GM23338 (cell line): Measurements from ENCODE around the gene RBM8A. TPM values are rescaled to one million over a fixed set of nuclear protein-coding genes. Genes with fewer than 3 reads are reported as not detected.

ENCODE experiments used
- ATAC-seq: fragments of 200-7000 bp; cut with Tn5 transposase; 3 replicates; pipeline ENCODE4 v1.9.1; 2020
- DNase-seq: peaks from one replicate; pipeline ENCODE4 v3.0.0-alpha.2; 2015; ENCODE audit warnings: low spot score
- H2AFZ ChIP-seq: fragments of 200-600 bp; sonication (generic); 2 replicates; pipeline ENCODE4 v1.8.0; 2016; ENCODE audit warnings: antibody characterized with exemption, mild to moderate bottlenecking, moderate library complexity
- H3F3A ChIP-seq: fragments of 200-600 bp; sonication (generic); replicated peaks from 2 replicates; pipeline ENCODE4 v1.8.0; 2017; ENCODE audit warnings: antibody characterized with exemption, mixed run types, low read depth
- H3K27ac ChIP-seq: fragments of 200-600 bp; sonication (generic); 2 replicates; pipeline ENCODE4 v1.6.1; 2016; ENCODE audit warnings: low read depth
- H3K27me3 ChIP-seq: fragments of 200-600 bp; sonication (generic); 2 replicates; pipeline ENCODE4 v1.8.0; 2016; ENCODE audit warnings: mild to moderate bottlenecking, mixed run types, moderate library complexity; ENCODE audit not compliant: insufficient read depth
- H3K36me3 ChIP-seq: fragments of 200-600 bp; sonication (generic); 2 replicates; pipeline ENCODE4 v1.8.0; 2016; ENCODE audit warnings: mild to moderate bottlenecking; ENCODE audit not compliant: insufficient read depth
- H3K4me1 ChIP-seq: fragments of 200-600 bp; sonication (generic); 2 replicates; pipeline ENCODE4 v1.8.0; 2016; ENCODE audit warnings: mild to moderate bottlenecking, moderate library complexity; ENCODE audit not compliant: insufficient read depth
- H3K4me2 ChIP-seq: fragments of 200-600 bp; sonication (generic); 2 replicates; pipeline ENCODE4 v1.7.1; 2017; ENCODE audit warnings: mixed run types
- H3K4me3 ChIP-seq: fragments of 200-600 bp; sonication (generic); 2 replicates; pipeline ENCODE4 v1.6.1; 2016; ENCODE audit warnings: mixed run types
- H3K79me2 ChIP-seq: fragments of 200-600 bp; sonication (generic); replicated peaks from 2 replicates; pipeline ENCODE4 v1.8.0; 2017; ENCODE audit warnings: mild to moderate bottlenecking; ENCODE audit not compliant: insufficient read depth
- H3K9me2 ChIP-seq: fragments of 200-600 bp; sonication (generic); 2 replicates; pipeline ENCODE4 v1.8.0; 2017; ENCODE audit not compliant: insufficient read depth
- H4K20me1 ChIP-seq: fragments of 200-600 bp; sonication (generic); replicated peaks from 2 replicates; pipeline ENCODE4 v1.8.0; 2017; ENCODE audit warnings: mild to moderate bottlenecking; ENCODE audit not compliant: insufficient read depth
- H3K27ac Mint-ChIP-seq: 2 replicates; pipeline ENCODE4 v1.8.0; 2020; ENCODE audit warnings: inconsistent platforms, mild to moderate bottlenecking, moderate library complexity, mixed read lengths
- H3K27me3 Mint-ChIP-seq: 3 replicates; pipeline ENCODE4 v1.8.0; 2022; ENCODE audit warnings: low read depth, mild to moderate bottlenecking, moderate library complexity, mixed read lengths, inconsistent platforms; ENCODE audit not compliant: insufficient read depth, poor library complexity
- H3K36me3 Mint-ChIP-seq: 3 replicates; pipeline ENCODE4 v1.8.0; 2021; ENCODE audit warnings: low read depth, mild to moderate bottlenecking, inconsistent platforms, moderate library complexity, mixed read lengths
- H3K4me1 Mint-ChIP-seq: 3 replicates; pipeline ENCODE4 v1.8.0; 2020; ENCODE audit warnings: mild to moderate bottlenecking, inconsistent platforms, mixed read lengths
- H3K4me3 Mint-ChIP-seq: 3 replicates; pipeline ENCODE4 v1.8.0; 2021; ENCODE audit warnings: moderate library complexity, mild to moderate bottlenecking, inconsistent platforms, mixed read lengths
- H3K9me3 Mint-ChIP-seq: 3 replicates; pipeline ENCODE4 v1.8.0; 2020; ENCODE audit warnings: moderate library complexity, mild to moderate bottlenecking, inconsistent platforms, mixed read lengths
- CREB1 ChIP-seq: fragments of 250-450 bp; sonication (Bioruptor Pico); IDR thresholded peaks from 2 replicates; pipeline ENCODE4 v1.5.0; 2020; ENCODE audit warnings: low read depth, mild to moderate bottlenecking, moderate library complexity
- CTCF ChIP-seq, 2 experiments: fragments of 200-600 bp in 1 of 2; sonication (generic) in 1 of 2; conservative IDR thresholded peaks; 2 replicates each; pipeline versions ENCODE4 v1.5.1 to v1.6.1; 2016 to 2017; ENCODE audit warnings: antibody characterized with exemption in 2 of 2, low read depth in 2 of 2, mild to moderate bottlenecking in 2 of 2, moderate library complexity in 1 of 2
- EZH2 ChIP-seq: fragments of 200-600 bp; sonication (generic); IDR thresholded peaks from one replicate; pipeline ENCODE4 v1.8.0; 2017; ENCODE audit warnings: antibody characterized with exemption, mild to moderate bottlenecking, low read depth; ENCODE audit not compliant: unreplicated experiment
- EZH2phosphoT487 ChIP-seq: fragments of 200-600 bp; sonication (generic); IDR thresholded peaks from one replicate; pipeline ENCODE4 v1.8.1; 2018; ENCODE audit warnings: antibody characterized with exemption; ENCODE audit not compliant: unreplicated experiment
- JUNB ChIP-seq: IDR thresholded peaks from one replicate; pipeline ENCODE4 v1.6.1; 2016; ENCODE audit warnings: antibody characterized with exemption; ENCODE audit not compliant: unreplicated experiment
- NANOG ChIP-seq: IDR thresholded peaks from 2 replicates; pipeline ENCODE4 v1.6.1; 2016; ENCODE audit warnings: antibody characterized with exemption, borderline replicate concordance
- POLR2AphosphoS5 ChIP-seq: IDR thresholded peaks from 2 replicates; pipeline ENCODE4 v1.6.1; 2016; ENCODE audit warnings: antibody characterized with exemption, low read depth
- STAT1 ChIP-seq: IDR thresholded peaks from one replicate; pipeline ENCODE4 v1.6.1; 2016; ENCODE audit warnings: antibody characterized with exemption; ENCODE audit not compliant: unreplicated experiment
- ZNF114 ChIP-seq: fragments of 250-450 bp; sonication (Bioruptor Pico); IDR thresholded peaks from 2 replicates; pipeline ENCODE4 v1.5.0; 2020; ENCODE audit warnings: mild to moderate bottlenecking, moderate library complexity
- ZNF331 ChIP-seq: fragments of 250-450 bp; sonication (Bioruptor Pico); IDR thresholded peaks from 2 replicates; pipeline ENCODE4 v1.5.0; 2020; ENCODE audit warnings: low read depth, mild to moderate bottlenecking, moderate library complexity
- polyA plus RNA-seq: library from polyadenylated mRNA; unstranded; fragments of >200 nt; fragmentation: Nextera tagmentation; extraction: Ambion mirVana; gene quantifications from 2 replicates; pipeline ENCODE4 v1.2.1, GENCODE V29; 2016
- total RNA-seq: library from RNA; depleted of rRNA; stranded (reverse); fragments of >200 nt; shearing (Covaris generic); gene quantifications from 2 replicates; pipeline ENCODE4 v1.2.3, GENCODE V29; 2014

Gene RBM8A
- total and polyA plus RNA-seq, 2 experiments from 2014 or later: 170 to 312 TPM

DNA sequence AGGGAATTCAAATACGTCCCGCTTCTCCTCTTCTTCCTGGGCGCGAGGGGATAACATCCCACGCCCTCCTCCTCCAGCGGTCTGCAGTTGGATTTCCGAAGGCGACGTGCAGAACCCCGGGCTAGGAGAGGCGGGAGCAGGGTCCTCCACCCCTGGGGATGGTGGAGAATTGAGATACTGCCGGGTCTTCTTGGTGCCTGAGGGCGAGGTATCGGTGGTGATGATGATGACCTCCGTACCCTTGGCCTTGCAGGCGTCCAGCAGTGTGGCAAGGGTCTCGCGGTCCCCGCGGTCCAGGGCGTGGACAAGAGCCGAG lies 33.8 kb upstream of the RBM8A start:
- Mint-ChIP-seq H3K27me3 (peaks cover 72% of the 10 kb centered on the region), H3K27ac (no peak overlapping the region), H3K4me1 (peaks cover 33% of the 10 kb centered on the region), H3K4me3 (peak overlapping the region; percentile 95), H3K36me3 (no peaks in the 10 kb centered on the region; the same call in 2 of the 3 replicates), H3K9me3 (peaks cover 2% of the 10 kb centered on the region; the same call in 2 of the 3 replicates)
- Histone ChIP-seq H3K36me3 (no peaks in the 10 kb centered on the region), H3K79me2 (no peaks in the 10 kb centered on the region), H3K4me3 (peak overlapping the region; percentile 90), H3K4me2 (peak overlapping the region; percentile 93), H2AFZ (peak overlapping the region; percentile 93), H3K27me3 (peaks cover 74% of the 10 kb centered on the region), H4K20me1 (no peaks in the 10 kb centered on the region), H3K4me1 (peaks cover 33% of the 10 kb centered on the region), H3F3A (peaks cover 4% of the 10 kb centered on the region; the same call in 1 of the 2 replicates), H3K27ac (no peak overlapping the region), H3K9me2 (no peaks in the 10 kb centered on the region)
- TF ChIP-seq NANOG (no peak), STAT1 (no peak), ZNF114 (CRISPR knock-in tag) (no peak), EZH2 (no peak), CREB1 (CRISPR knock-in tag) (no peak)
- DNase-seq (peak; percentile 30), ATAC-seq (no peak)

DNA sequence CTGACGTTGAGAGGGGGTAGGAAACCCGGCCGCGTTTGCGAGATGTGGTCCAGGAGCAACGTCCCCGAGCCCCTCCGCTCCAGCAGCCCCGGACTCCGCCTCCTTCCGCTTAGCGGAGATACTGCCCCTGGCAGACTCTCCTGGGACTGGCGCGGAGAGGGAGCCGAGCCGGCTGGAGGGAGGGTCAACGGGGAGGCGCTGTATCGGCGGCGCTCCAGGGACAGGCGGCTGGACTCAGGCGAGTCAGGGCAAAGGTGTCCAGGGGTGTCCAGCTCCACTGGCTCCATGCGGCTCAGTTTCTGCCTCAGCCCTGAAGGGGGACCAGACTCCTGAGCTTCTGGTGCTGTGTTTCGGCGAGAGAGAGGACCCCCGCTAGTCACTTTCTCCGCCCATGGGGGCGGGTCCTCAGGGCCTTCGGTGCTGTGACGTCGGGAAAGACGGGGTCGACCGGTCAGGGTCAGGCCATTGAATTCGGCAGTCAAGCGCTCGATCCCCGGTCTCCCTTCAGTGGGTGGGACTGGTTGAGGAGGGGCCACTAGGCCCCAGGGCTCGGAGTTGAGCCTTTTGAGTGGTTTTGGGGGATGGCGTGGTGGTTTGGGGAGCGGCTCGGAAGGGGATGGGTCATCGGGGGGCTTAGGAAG lies 33.3 kb upstream of the RBM8A start:
- Histone ChIP-seq H3K36me3 (no peaks in the 10 kb centered on the region), H3K27ac (no peak overlapping the region), H3K27me3 (peaks cover 77% of the 10 kb centered on the region), H4K20me1 (no peaks in the 10 kb centered on the region), H3F3A (peaks cover 4% of the 10 kb centered on the region; the same call in 1 of the 2 replicates), H2AFZ (peak overlapping the region; percentile 93), H3K4me1 (peaks cover 32% of the 10 kb centered on the region), H3K4me3 (peak overlapping the region; percentile 90), H3K79me2 (no peaks in the 10 kb centered on the region), H3K4me2 (peak overlapping the region; percentile 93), H3K9me2 (no peaks in the 10 kb centered on the region)
- Mint-ChIP-seq H3K27ac (no peak overlapping the region), H3K36me3 (no peaks in the 10 kb centered on the region; the same call in 2 of the 3 replicates), H3K4me3 (peak overlapping the region; percentile 95), H3K27me3 (peaks cover 72% of the 10 kb centered on the region), H3K4me1 (peaks cover 33% of the 10 kb centered on the region), H3K9me3 (peaks cover 2% of the 10 kb centered on the region; the same call in 2 of the 3 replicates)
- peak; percentile 56 for ATAC-seq
- TF ChIP-seq EZH2 (peak; percentile 78), CREB1 (CRISPR knock-in tag) (peak; percentile 83), EZH2phosphoT487 (no peak), POLR2AphosphoS5 (peak; percentile 73)
- DNase-seq: peak; percentile 92

- DNase-seq: no peak
- no peak overlapping the region for H3K27ac ChIP-seq
- H2AFZ ChIP-seq: peak overlapping the region; percentile 94
- peaks cover 4% of the 10 kb centered on the region; the same call in 1 of the 2 replicates for H3F3A ChIP-seq
- H3K27me3 ChIP-seq: peaks cover 81% of the 10 kb centered on the region
- Mint-ChIP-seq H3K4me3 (peak overlapping the region; percentile 95), H3K27me3 (peaks cover 72% of the 10 kb centered on the region), H3K36me3 (no peaks in the 10 kb centered on the region; the same call in 2 of the 3 replicates), H3K9me3 (peaks cover 2% of the 10 kb centered on the region; the same call in 2 of the 3 replicates), H3K4me1 (peaks cover 33% of the 10 kb centered on the region), H3K27ac (no peak overlapping the region)
- ATAC-seq: no peak
- H3K4me1 ChIP-seq: peaks cover 27% of the 10 kb centered on the region
- peak overlapping the region; percentile 90 for H3K4me3 ChIP-seq
- peak overlapping the region; percentile 93 for H3K4me2 ChIP-seq
- H3K36me3 ChIP-seq: no peaks in the 10 kb centered on the region
- H4K20me1 ChIP-seq: no peaks in the 10 kb centered on the region
- H3K9me2 ChIP-seq: no peaks in the 10 kb centered on the region
- H3K79me2 ChIP-seq: no peaks in the 10 kb centered on the region
- TF ChIP-seq ZNF331 (CRISPR knock-in tag) (no peak), JUNB (no peak), CTCF (conservative IDR thresholded peaks at IDR 0.05; ENCODE audit: low read depth in 2 of 2) (no peak), NANOG (no peak)
Observed at GRCh38 chr1:145959957-145960467, 32.7 kb upstream of the RBM8A start.
